ENCODE results near the gene CCDC138. TPM values are rescaled to one million over a fixed set of nuclear protein-coding genes. Genes with fewer than 3 reads are reported as not detected.

The CCDC138 gene
- polyA plus RNA-seq, 1 donor (not counting 4 experiments of a cell fraction or from before 2014, with no cell fraction given) = 6.6 TPM

GRCh38 chr2:108911401-108911800 lies 124.8 kb downstream of the CCDC138 start:
- no peak for FAIRE-seq
- H3K4me2 ChIP-seq (ENCODE audit: control insufficient read depth, extremely low read depth, insufficient read depth, low read depth, low read length) = no peak overlapping the region
- TF ChIP-seq CTCF (optimal IDR thresholded peaks at IDR 0.05 in 1 of 3, IDR thresholded peaks at IDR 0.05 in 1 of 3, conservative IDR thresholded peaks at IDR 0.05 in 1 of 3; ENCODE audit: extremely low read depth in 1 of 3, insufficient read depth in 2 of 3, low read length in 3 of 3) (no peak), EZH2 (IDR thresholded peaks at IDR 0.05; ENCODE audit: low read length) (no peak)

GRCh38 chr2:108911807-108912628 lies 125.4 kb downstream of the CCDC138 start:
- H3K4me1 ChIP-seq (ENCODE audit: control insufficient read depth, extremely low read depth, insufficient read depth, low read length) = peaks cover 8% of the 10 kb centered on the region
- no peak overlapping the region for H3K4me2 ChIP-seq (ENCODE audit: control insufficient read depth, extremely low read depth, insufficient read depth, low read depth, low read length)
- FAIRE-seq (peak; percentile 69), DNase-seq (ENCODE audit: low read depth, low spot score) (no peak)
- peaks cover 25% of the 10 kb centered on the region for H3K27me3 ChIP-seq (ENCODE audit: control insufficient read depth, extremely low read depth, insufficient read depth, low read length)
- no peaks in the 10 kb centered on the region for H3K36me3 ChIP-seq (ENCODE audit: control insufficient read depth in 2 of 2, extremely low read depth in 1 of 2, insufficient read depth in 2 of 2, low read length in 2 of 2)
- no peak overlapping the region for H3K4me3 ChIP-seq (ENCODE audit: control insufficient read depth in 2 of 3, extremely low read depth in 1 of 3, insufficient read depth in 2 of 3, low read depth in 1 of 3, low read length in 3 of 3)
- no peaks in the 10 kb centered on the region for H3K9me1 ChIP-seq (ENCODE audit: control insufficient read depth, extremely low read depth, insufficient read depth, low read length)
- no peaks in the 10 kb centered on the region for H4K20me1 ChIP-seq (ENCODE audit: control insufficient read depth, extremely low read depth, insufficient read depth, low read length)
- dilution Hi-C loops (cut with MboI; ENCODE audit: extremely low pct_ligation_motif_present, low sequenced_read_pairs) = no loop called here
- H3K27ac ChIP-seq (ENCODE audit: control insufficient read depth, insufficient read depth, low read length) = no peak overlapping the region
- H3K9ac ChIP-seq (ENCODE audit: control insufficient read depth, extremely low read depth, insufficient read depth, low read length) = no peak overlapping the region
- no peaks in the 10 kb centered on the region for H3K9me3 ChIP-seq (ENCODE audit: control insufficient read depth, low read depth, low read length)
- no peak overlapping the region for H2AFZ ChIP-seq (ENCODE audit: control insufficient read depth, low read length)
- no peaks in the 10 kb centered on the region for H3K79me2 ChIP-seq (ENCODE audit: control insufficient read depth, insufficient read depth, low read length)
- TF ChIP-seq EZH2 (IDR thresholded peaks at IDR 0.05; ENCODE audit: low read length) (no peak), CTCF (optimal IDR thresholded peaks at IDR 0.05 in 1 of 3, IDR thresholded peaks at IDR 0.05 in 1 of 3, conservative IDR thresholded peaks at IDR 0.05 in 1 of 3; ENCODE audit: extremely low read depth in 1 of 3, insufficient read depth in 2 of 3, low read length in 3 of 3) (no peak)

More at GRCh38 chr2:108911401-108911800, 124.8 kb downstream of the CCDC138 start:
- Histone ChIP-seq H3K79me2 (ENCODE audit: control insufficient read depth, insufficient read depth, low read length) (no peaks in the 10 kb centered on the region), H3K9me1 (ENCODE audit: control insufficient read depth, extremely low read depth, insufficient read depth, low read length) (no peaks in the 10 kb centered on the region), H3K9ac (ENCODE audit: control insufficient read depth, extremely low read depth, insufficient read depth, low read length) (no peak overlapping the region), H3K9me3 (ENCODE audit: control insufficient read depth, low read depth, low read length) (no peaks in the 10 kb centered on the region), H3K4me3 (ENCODE audit: control insufficient read depth in 2 of 3, extremely low read depth in 1 of 3, insufficient read depth in 2 of 3, low read depth in 1 of 3, low read length in 3 of 3) (no peak overlapping the region), H3K27me3 (ENCODE audit: control insufficient read depth, extremely low read depth, insufficient read depth, low read length) (peaks cover 22% of the 10 kb centered on the region), H3K36me3 (ENCODE audit: control insufficient read depth in 2 of 2, extremely low read depth in 1 of 2, insufficient read depth in 2 of 2, low read length in 2 of 2) (no peaks in the 10 kb centered on the region), H3K27ac (ENCODE audit: control insufficient read depth, insufficient read depth, low read length) (no peak overlapping the region), H3K4me1 (ENCODE audit: control insufficient read depth, extremely low read depth, insufficient read depth, low read length) (peaks cover 8% of the 10 kb centered on the region), H2AFZ (ENCODE audit: control insufficient read depth, low read length) (no peak overlapping the region), H4K20me1 (ENCODE audit: control insufficient read depth, extremely low read depth, insufficient read depth, low read length) (no peaks in the 10 kb centered on the region)
- no peak for DNase-seq (ENCODE audit: low read depth, low spot score)
- dilution Hi-C loops (cut with MboI; ENCODE audit: extremely low pct_ligation_motif_present, low sequenced_read_pairs) = no loop called here
